Stimulated activated CD8-positive, alpha-beta memory T cell treated with anti-CD3 and anti-CD28 coated beads, Interleukin-12 subunit alpha, Interleukin-12 subunit beta, amount 100 ng/mL, for 24 hours (primary cell): ENCODE measurements around the gene QARS1.

Experiments
- DNase-seq: peaks from one replicate; pipeline ENCODE4 v3.0.0-alpha.2; 2020; ENCODE audit errors: extremely low read depth

QARS1 gene

DNA sequence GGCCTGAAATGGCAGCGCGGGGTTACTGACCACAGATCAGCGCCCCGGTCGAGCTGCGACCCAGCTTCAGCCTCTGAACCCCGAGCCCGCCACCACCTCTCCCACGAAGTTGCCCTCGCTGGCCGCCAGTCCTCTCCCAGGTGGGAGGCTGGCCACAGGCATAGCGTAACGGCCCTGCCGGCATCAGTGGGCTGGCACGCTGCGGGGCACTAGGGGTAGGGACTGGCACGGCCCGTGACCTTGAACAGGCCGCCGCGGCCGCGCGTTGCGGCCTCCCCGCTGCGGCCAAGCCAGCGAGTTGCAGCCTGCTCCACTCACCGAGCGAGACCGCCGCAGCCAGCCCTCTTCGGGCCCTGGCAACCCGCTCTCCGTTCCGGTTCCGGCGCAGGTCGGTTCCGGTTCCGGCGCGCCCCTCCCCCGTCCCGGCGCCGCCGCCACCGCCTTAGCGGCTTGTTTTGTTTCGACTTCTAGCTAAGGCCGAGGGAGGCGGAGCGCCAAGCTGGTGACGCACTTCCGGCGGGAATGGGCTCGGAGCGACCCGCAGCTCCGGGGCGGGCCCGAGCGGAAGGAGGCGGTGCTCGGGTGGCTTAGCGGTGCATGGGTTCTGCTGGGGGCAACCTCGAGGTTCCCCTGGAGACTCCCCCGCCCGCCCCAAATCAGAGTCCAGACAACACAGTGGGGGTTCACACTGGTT lies 16.0 kb upstream of the QARS1 start, which contains the start of gene USP19:
Gene USP19, minus strand, starts transcription at position 386 of the 694 bp plus-strand sequence. CDS start 1,678 bp downstream, outside the sequence.
- DNase-seq, result peak; percentile 85

DNA sequence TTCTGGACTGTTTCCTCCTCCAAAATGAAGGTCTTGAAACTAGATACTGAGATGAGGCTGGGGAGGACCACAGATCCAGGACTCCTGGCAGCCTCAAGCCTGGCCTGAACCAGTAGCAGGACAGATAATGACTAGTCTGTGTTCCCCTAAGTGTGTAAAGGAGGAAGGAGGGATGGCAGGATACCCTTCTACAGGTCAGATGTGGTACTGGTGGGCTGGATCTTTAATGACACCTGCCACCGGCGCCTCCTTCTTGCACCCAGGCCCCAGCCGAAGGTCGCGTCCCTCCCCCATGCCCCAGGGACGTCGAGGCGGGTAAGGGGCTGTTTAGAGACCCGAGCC lies 15.5 kb upstream of the QARS1 start:
- no peak for DNase-seq

DNA sequence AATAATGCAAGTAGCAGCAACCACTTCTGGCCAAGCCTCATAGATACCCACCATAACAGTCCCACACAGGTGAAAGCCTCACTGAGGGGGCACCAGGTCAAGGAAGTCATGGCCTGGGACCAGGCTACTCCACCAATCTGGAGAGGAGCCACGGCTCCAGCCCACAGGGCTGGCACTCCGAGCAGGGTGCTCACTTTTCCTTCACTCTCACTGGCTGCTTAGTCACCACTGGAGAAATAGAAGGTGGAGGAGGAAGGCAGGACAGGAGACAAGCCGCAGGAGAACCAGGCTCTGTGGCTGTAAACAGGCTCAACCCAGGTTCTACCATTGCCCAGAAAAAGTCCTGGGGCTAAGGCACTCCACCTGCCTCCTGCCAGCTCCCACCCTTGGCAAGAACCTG lies 14.9 kb upstream of the QARS1 start:
- DNase-seq, result no peak

DNA sequence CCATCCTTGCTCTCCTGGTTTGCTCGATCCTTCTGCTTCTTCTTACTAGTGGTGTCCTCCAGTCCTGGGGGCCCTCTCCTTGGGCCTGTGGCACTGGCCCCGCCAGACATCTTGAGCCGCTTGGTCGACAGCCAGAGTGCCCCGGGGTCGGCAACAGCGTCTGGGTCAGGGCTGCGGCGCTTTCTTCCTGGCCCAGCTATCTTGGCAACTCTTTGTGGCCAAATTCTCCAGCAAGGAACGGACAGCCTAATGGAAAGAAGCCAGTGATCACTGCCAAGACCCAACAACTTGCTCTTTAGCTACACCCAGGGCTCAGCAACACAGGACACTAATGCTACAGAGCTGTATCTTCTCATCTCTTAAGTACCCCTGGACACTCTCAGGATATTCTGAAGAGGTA lies 14.5 kb upstream of the QARS1 start:
- no peak for DNase-seq

DNA sequence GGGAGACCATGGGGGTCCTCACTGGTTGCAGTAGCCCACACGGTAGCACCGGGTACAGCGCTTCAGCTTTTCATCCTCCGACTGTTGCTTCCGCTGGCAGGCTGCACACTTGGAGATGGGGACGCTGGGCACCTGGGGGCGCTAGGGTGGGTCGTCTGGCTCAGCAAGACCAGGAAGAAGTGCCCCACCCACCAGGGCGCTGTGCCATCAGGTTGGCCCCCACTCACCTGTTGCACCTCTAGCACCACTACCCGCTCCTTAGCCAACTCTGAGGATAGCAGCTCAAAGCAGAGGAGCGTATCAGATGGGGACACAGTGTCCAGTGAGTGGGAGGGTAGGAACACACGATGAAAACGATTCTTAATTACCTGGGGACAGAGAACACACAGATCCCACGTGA lies 7.7 kb upstream of the QARS1 start:
- DNase-seq, result no peak

DNA sequence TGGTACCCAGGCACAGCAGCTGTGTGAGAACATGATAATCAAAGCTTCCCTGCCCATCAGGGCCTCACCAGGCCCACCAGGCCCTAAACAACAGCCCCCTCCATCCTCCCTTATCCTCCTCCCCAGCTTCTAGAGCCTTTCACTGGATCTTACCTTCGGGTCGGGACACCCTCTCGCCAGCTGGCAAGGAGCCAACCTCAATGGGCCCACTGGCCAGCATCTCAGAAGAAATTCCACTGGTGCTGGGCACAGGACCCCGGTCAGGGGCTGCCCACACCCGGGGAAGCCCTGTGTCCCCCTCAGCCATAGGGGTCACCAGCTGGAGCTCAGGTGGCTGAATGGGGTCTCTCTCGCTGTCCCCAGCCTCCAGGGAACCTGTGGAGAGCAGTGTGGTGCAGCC lies 6.8 kb upstream of the QARS1 start:
- no peak for DNase-seq

DNA sequence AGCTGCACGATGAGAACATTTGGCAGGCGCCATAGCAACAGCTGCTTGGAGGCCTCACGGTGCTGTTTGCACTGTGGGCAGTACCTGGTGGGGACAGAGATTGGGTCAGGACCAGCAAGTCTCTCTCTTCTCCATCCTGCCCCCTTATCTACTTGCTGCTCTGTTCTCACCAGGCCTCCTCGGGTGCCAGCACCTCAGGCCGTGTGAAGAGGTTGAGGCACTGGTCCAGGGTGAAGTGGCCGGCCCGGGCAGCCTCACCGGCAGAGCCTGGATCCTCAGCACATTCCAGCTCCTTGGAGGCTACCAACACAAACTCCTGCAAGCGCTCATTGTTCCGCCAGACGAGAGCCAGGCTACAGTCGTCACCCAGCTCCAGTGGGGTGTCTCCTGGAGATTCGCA lies 6.2 kb upstream of the QARS1 start:
- no peak for DNase-seq

DNA sequence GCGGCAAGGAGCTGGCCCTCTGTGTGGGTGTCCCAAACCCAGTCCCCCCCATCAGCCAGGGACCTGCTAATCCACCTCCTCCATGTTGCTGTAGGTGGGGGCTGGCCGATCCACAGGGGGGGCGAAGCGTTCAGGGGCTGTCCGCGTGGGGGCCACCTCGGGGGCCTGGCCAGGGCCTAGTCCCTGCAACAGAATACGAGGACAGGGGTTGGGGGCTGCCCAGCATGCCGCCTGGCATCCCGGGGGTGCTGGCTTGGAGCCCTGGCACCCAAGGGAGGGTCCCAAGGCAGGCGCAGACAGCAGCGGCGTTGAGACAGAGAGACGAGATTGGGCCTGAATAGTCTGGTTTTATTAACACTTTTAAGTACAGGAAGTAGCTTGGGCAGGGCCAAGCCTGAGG lies 3.8 kb upstream of the QARS1 start:
- no peak for DNase-seq

DNA sequence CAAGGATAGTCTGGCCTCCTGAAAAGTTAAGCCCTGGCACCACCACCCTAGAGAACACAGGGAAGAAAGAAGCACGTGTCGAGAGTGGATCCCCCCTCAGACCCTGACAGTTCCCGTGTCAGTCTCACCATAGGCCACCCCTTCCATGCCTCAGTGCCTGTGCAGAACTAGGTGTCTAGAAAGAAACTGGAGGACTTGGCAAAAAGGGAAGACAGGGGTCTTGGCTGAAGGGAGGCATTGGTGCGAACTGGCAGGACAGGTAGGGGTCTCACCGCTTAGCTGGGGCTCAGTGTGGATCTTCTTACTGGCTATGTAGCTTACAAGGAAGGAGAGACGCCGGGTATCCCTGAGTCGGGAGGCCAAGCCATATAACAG lies 518 bp downstream of the QARS1 start:
- DNase-seq, result no peak

DNA sequence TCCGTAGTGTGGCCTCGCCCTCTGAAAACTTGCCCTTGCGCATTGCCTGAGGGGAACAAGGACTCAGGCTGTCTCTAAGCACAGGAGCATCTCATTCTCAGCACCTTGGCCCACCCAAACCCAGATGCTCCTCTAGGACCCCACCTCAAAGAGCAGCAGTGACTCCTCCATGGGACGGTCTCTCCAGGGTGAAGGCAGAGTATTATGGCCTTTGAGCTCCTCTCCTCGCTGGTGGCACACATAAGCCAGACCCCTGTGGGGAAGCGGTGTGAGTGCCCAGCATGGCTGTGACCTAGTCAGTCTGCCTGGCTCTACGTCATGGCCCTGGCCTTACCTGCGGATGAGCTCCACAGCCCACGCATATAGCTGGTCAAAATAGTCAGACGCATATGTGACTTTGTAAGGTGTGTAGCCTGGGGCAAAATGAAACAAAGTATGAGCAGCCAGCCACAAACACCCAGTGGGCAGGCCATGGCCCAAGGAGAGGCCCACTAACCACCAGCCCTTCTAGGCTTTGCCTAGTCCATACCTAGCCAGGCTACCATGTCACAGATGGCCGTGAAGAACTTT lies 4.4 kb downstream of the QARS1 start:
- DNase-seq, result no peak

DNA sequence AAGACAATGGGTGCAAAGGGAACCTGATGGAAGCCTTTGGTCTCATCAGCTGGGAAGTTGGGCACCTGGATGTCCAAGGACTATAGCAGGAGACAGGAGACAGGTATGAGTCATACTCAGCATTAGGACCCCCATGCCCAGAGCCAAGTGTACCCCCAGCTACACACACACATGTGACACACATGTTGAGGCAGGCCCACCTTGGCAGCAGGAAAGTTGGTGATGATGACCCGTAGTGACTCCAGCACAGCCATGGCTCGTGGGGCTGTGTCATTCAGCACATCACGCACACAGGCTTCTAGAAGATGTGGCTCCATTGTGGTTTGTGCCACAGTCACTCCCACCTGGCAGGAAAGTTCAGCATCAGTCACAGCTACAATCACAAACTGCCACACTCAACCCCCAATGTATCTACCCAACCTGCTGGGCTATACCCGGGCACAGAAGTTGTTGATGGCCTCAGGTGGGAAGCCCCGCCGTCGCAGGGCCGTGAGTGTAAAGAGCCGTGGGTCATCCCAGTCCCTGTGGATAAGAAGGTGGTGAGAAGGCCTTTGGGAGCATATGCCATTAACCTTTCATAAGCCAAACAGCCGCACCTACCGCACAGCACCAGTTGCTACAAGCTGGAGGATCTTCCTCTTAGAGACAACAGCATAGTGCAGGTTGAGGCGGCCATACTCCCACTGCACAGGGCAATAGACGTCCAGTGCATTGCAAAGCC lies 5.5 kb downstream of the QARS1 start:
- no peak for DNase-seq

DNA sequence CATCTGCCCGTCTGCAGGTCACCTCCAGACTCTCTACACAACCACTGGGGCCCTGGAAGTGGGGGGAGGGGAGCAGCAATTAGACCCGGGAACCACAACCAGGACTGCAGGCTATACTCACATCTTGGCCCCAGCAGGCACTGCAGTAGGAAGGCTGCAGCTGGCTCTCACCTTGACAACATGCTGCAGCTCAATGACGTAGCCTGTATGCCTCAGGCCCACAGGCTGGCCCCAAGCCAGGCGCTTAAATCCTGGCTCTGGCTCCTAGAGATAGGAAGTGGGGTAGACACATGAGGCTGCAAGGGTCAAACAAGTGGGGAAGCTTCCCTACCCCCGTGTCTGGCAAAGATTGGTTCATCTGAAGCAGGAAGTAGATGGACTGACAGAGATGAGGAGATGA lies 6.1 kb downstream of the QARS1 start:
- no peak for DNase-seq

DNA sequence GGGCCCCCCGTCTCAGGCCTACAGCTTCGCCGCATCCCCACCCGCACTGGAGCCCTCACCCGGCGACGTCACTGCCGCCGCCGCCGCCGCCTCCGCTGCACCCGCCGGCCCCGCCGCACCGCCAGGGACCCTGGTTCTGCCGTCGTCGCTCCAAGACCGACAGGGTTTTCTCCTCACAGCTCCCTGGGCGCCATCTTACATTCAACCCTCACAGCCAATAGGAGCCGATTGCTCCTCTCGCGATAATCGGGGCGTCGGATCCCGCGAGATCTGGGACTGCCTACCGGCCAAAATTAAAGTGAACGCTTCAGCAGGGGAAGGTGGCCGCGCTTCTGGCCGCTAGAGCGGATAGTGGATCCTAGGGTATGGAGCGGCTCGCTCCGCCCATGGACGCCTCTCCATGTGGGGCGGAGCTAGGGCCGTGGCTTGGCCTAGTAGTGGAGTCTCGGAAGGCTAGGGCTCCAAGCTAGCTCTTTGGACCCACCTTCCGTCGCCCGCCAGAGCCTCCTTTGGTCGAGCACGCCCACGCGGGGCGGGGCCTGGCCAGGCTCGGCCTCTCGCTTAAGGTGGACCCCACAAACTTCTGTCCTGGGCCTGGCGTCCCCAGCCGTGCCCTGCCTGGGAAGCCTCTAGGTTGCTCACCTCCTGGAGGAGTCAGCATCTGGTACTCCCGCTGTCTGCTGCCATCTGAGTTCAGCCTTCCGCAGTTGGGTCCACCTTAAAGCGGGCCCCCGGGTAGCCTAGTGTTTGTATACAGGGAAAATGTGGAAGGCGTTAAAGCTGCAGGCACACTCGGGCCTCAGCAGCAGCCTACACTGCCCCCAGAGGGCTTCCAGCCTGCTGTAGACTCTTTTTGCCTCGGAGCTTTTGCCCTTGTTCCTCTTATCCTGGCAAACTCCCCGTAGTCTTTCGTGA lies 10.4 kb downstream of the QARS1 start, which contains the start of gene QRICH1:
Gene QRICH1, minus strand, starts transcription at position 219 of the 915 bp plus-strand sequence. CDS start 17,054 bp downstream, outside the sequence.
- DNase-seq, result peak; percentile 86

DNA sequence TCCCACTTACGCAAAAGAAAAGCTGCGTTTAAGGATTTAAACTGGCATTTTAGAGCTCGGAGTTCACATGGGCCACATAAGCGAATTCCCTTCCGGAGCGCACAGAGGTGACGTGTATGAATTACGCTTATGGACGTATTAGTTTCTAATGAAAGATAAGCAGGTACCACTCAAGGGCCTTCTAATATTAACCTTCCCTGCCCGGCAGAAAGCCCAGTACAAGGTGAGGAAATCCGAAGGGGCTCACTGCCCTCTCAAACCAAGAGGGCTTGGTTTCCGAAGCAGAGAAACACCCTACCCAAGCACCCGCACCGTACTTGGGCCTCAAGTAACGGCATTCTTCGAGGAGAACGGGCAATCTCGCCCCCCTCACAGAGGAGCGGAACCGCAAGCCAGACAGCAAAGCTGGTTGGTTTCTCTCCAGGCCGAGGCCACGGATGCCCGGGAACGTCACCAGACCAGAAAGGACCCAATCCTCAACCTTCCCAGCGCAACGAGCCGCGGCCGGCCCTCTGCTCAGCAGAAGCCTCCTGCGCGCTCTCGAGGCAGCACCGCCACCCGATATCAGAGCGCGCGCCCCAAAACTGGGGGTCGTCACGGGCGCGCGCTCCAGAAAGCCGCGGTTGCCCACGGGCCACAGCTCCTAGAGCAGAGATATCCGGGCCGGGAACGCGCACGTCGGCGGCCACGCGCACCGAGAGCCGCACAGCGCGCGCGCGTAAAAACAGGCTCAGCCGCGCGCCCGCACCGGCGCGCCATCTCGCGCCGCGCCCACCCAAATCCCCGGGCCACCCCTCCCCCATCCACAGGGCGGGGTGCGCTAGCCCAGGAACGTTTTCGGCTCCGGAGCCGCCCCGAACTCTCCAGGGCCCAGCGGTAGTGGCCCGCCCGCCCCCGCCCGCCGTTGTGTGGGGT lies 11.4 kb downstream of the QARS1 start:
- peak; percentile 63 for DNase-seq

DNA sequence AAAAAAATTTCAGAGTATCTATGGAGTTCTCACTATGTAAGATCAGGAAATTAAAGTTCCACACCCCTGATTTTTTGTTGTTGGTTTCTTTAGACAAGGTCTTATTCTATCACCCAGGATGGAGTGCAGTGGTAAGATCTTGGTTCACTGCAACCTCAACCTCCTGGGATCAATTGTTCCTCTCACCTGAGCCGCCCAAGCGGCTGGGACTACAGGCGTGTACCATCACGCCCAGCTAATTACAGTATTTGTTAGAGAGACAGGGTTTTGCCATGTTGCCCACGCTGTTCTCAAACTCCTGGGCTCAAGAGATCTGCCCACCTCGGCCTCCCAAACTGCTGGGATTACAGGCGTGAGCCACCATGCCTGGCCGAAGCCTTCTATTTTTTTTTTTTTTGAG lies 23.1 kb downstream of the QARS1 start:
- DNase-seq, result no peak

DNA sequence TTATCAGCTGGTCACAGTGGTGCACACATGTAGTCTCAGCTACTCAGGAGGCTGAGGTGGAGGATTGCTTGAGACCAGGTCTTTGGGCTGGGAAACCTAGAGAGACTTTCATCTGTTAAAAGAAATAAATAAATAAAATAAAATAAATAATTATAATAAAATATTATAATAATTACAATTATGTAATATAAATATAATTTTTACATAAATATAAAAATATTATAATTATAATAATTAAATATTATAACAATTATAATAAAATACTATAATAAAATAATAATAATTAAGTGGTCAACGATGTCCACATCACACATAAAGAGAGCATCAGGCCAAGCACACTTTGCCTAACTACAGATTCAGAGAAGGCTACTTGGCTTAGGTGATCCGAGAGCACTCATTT lies 25.3 kb downstream of the QARS1 start:
- DNase-seq, result no peak

DNA sequence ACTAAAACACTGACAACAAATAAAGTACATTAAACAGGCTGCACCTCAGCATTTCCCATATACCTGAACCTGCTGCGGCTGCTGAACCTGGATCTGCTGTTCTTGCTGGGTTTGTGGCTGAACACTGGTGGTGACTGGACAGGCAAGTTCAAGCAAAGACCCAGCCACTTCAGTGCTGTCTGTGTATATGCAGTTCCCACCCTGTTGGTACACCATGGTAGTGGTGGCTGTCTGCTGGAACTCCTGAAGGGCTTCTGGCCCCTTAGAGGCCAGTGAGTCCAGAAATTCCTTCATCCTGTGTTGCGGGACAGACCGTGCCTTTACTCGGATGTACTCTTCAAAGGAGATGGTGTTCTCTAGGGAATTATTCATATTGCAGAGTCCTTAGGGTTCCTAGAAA lies 27.9 kb downstream of the QARS1 start:
- DNase-seq, result no peak

DNA sequence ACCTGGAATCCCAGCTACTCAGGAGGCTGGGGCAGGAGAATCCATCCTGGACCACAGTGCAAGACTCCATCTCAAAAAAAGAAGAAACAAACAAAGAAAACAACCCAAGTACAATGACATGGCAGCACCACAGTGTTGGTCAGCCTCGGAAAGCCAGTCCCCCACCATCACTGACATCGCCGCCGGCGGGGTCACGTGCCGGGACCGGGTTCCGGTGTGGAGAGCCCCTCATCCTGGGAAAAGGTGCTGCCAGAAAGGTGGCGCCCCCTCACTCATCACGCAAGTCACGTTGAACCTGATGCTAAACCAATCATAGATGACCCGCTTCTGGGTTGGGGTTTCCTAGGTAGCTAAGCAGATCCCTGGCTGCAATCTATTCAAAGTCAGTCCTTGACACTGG lies 28.4 kb downstream of the QARS1 start:
- no peak for DNase-seq

DNA sequence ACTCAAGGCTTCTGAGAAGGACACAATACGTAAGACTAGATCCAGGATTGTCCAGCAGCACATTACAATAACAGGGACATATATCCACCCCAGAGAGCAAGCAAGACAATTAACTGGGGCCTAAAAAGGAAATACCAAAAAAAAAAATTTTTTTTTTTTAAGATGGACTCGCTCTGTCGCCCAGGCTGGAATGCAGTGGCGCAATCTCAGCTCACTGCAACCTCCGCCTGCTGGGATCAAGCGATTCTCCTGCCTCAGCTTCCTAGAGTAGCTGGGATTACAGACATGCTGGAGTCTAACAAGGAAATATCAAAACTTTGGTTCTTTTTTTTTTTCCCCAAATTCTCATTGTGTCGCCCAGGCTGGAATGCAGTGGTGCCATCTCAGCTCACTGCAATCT lies 46.5 kb downstream of the QARS1 start:
- no peak for DNase-seq

DNA sequence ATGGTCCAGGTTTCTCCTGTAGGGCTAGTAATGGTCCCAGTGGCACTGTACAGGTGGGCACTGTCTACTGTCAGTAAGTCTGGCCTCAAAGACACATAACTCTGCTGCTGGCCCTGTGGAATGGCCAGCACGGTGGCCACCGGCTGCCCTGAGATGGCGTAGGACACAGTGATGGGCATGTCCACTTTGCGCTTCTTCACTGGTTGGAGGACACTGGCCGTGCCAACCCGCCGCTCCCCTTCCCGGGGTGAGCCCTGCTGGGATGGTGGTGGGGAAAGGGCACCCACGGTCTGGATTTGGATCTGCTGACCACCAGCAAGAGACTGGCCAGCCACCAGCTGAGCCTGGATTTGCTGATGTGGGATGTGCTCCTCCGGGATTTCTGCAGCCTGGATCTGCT lies 47.3 kb downstream of the QARS1 start:
- no peak for DNase-seq

DNA sequence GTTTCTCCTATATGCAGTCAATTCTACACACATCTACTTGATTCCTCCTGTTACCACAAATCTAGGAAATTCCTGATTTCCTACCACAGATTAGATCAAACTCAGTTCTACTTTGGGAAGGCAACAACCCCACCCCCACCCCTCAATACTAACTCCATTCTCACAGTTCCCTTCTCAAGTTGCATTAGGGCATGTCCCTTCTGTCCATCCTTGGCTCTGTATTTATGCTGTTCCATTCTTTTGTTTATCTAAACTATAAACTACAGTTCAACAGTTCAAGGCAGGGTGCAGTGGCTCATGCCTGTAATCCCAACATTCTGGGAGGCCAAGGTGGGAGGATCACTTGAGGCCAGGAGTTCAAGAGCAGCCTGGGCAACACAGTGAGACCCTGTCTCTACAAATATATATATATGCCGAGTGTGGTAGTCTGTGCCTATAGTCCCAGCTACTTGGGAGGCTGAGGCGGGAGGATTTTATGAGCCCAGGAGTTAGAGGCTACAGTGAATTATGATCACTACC lies 50.2 kb downstream of the QARS1 start:
- DNase-seq, result no peak
